Measurements from ENCODE around the gene PIP4K2A.

DNA sequence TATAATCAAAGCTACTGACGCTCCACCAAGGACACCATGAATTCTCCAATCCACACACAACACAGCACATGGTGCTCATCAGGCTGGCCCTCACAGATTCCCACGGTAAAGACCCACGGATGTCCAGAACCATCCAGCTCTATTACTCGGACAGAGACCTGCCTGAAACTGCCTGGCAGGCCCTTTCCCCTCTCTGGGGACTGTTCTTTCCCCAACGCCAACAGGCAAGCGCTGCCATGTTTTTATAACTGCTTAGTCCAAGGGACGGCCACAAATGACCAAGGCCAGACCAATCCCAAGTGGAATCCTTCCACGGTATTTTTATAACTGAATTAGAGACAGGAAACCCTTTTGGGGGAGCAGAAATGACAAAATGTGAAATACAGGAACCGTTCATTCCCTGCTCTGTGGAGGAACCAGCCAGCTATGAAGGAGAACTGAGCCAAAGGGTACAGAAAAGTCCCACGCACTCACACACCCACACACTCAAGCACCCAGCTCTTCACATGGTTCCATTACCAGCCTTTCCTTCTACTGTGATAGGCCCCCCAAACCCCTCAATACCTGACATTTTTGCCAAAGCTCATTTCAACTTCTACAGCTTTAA lies 4.1 kb downstream of the PIP4K2A start:
- TF ChIP-seq, protein P1, sequence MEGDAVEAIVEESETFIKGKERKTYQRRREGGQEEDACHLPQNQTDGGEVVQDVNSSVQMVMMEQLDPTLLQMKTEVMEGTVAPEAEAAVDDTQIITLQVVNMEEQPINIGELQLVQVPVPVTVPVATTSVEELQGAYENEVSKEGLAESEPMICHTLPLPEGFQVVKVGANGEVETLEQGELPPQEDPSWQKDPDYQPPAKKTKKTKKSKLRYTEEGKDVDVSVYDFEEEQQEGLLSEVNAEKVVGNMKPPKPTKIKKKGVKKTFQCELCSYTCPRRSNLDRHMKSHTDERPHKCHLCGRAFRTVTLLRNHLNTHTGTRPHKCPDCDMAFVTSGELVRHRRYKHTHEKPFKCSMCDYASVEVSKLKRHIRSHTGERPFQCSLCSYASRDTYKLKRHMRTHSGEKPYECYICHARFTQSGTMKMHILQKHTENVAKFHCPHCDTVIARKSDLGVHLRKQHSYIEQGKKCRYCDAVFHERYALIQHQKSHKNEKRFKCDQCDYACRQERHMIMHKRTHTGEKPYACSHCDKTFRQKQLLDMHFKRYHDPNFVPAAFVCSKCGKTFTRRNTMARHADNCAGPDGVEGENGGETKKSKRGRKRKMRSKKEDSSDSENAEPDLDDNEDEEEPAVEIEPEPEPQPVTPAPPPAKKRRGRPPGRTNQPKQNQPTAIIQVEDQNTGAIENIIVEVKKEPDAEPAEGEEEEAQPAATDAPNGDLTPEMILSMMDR (conservative IDR thresholded peaks at IDR 0.05): no peak
- TF ChIP-seq ZFX (IDR thresholded peaks at IDR 0.05): no peak
